Ureter (tissue), 1 donor: ENCODE data around the gene CEPT1. TPM values are rescaled to one million over a fixed set of nuclear protein-coding genes. Genes with fewer than 3 reads are reported as not detected.

ENCODE experiments used
- DNase-seq: peaks from one replicate; pipeline ENCODE4 v3.0.0-alpha.2; 2020; ENCODE audit warnings: low spot score
- total RNA-seq: library from RNA; stranded (reverse); gene quantifications from one replicate; pipeline ENCODE4 v1.2.4, GENCODE V29; 2023
- donor health status: DM: yes; HTN: yes; CAD: no.

The CEPT1 gene
- total RNA-seq, 1 donor from 2014 or later = 43.3 TPM

DNA sequence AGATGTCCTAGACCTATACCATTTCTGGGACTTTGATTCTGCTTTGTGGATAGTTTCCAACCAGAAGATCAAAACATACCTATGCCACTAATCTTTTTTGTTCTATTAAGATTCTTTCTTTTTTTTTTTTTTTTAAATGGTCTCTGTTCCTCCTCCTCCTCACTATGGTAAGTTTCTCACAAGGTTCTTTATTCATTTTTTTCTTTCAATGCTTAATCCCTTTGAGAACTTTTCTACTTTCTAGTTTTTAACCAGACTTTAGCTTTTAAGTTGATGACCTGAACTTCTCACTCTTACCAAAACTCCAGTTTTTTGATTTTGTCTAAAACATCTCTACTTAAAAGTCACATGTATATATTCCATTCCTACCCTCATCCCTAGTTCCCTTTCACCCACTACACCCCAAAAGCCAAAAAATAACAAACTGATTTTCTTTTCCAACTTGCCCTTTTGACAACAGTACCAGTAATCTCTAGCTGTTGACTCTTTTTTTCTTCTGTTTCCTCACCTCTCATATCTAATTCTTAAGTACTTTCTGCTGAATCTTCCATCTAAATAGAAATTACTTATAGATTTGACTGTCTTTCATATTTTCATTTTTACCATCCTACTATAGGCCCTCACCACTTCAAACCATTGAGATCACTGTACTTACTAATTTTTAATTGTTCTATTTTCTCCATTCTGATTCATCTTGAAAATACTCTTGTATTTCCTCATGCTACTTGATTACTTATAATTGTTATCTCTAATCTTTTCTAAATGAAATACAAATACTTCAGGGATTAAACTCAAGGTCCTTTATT is 6.1 kb downstream of the CEPT1 start:
- DNase-seq = no peak

DNA sequence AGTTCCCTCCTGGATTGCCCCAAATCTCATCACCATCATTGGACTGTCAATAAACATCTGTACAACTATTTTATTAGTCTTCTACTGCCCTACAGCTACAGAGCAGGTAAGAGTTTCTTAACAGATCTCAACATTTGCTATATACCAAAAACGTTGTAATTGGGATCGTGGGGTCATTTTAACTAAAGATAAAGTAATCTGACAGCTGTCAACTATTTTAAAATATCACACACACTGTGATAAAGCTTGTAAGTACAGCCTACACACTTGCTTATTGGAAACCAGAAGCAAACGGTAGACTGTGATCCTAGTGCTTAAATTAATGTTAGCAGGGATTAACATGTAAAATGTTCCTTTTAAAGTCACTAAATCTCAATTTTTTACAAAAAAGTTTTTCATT is 7.9 kb downstream of the CEPT1 start:
- no peak for DNase-seq

DNA sequence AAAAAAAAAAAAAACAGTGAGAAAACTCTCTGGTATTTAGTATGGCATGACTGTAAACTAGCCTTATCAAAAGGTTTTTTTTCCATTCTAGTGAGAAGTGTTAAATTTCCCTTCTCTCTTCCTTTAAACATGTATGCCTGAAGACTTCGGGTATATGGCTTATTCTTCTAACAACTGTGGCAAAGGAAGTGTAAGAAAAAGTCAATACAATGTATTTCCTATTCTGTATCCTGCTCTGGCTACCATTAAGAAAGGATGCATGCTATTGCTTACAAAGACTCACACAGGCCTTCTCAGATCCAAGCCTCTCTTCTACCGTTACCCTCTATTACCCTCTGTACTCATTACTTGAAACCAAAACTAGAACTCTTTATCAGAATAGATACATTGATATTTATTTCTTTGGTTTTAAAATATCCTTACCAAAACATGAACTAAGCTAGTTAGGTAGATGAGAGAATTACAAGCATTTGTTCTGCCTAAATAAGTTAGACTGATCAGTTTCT is 8.4 kb downstream of the CEPT1 start:
- no peak for DNase-seq

DNA sequence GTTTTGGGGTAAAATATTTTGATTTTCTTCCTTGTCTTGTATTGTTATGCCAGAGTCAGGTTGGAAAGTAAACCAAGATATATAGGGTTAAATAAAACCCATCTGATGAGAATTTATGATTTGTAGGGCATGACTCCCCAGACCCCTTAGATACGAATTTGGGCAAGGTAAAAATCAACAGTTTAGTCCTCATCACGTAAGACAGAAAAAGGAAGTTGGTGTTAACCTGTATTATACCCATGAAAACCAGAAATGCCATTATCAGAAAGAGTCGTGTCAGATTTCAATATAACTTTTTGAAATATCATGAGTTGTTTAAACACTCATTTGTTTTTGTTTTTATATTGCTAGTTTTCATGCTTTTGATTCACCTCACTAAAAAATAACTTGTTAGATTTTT is 11.8 kb downstream of the CEPT1 start:
- DNase-seq = no peak

DNA sequence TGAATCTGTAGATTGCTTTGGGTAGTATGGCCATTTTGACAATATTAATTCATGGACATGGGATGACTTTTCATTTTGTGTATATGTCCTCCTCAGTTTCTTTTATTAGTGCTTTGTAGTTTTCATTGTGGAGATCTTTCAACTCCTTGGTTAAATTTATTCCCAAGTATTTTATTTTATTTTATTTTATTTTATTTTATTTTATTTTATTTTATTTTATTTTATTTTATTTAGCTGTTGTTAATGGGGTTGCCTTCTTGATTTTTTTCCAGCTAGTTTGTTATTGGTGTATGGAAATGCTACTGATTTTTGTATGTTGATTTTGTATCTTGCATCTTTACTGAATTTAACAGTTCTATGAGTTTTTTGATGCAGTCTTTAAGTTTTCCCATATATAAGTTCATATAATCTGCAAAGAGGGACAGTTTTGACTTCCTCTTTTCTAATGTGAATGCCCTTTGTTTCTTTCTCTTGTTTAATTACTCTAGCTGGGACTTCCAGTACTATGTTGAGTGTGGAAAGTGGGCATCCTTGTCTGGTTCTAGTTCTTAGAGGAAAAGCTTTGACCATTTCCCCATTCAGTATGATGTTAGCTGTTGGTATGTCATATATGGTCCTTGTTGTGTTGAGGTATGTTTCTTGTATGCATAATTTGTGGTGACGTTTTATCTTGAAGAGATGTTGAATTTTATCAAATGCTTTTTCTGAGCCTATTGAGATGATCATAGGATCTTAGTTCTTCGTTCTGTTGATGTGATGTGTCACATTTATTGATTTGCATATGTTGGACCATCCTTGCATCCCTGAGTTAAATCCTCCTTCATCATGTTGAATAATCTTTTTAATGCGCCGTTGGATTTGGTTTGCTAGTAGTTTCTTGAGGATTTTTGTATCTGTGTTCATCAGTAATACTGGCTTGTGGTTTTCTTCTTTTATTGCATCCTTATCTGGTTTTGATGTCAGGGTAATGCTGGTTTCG is 14.3 kb downstream of the CEPT1 start:
- no peak for DNase-seq

DNA sequence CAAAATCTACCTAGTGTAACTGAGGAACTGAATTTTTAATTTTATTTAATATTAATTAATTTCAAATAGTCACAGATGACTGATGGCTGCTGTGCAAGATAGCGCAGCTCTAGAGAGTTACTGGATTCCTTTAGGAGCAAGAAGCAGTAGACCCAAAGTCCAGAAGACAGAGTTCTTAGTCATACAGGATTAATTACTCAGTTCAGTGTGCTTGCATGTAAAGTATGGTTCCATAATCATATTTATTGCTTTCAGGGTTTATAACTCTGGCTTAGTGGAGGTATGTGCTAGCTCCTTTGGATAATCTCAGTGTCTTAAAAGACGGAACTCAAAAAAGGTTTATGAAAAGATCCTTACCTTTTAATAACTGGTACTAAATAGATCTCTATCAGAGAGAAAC is 17.4 kb downstream of the CEPT1 start:
- DNase-seq = no peak

DNA sequence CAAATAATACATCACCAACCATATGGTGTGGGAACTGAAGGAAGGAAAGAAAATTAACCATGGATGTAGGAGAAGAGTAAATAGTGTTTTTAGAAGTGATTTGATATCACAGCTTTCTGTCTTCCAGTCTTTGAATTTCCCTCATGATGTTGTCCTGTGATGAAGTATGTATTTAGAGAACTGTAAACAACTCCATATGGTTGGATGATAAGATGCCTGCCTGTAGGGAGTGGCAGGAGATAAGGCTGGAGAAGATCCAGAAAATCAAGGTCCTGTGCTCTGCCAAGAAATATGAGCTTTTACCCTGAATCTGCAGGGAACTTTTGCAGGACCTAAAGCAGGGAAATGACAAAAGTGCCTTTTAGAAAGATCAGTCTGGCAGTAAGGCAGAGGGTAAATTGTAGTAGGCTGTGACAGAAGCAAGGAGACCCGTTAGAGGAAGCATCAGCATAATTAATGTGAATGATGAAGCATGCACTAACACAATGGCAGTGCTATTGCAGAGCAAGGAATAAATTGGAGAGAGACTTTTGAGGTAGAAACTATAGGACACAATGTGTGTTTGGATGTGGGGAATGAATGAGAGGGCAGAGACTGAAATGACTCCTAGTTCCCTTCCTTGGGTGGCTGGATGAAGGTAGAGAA is 21.9 kb downstream of the CEPT1 start:
- no peak for DNase-seq

DNA sequence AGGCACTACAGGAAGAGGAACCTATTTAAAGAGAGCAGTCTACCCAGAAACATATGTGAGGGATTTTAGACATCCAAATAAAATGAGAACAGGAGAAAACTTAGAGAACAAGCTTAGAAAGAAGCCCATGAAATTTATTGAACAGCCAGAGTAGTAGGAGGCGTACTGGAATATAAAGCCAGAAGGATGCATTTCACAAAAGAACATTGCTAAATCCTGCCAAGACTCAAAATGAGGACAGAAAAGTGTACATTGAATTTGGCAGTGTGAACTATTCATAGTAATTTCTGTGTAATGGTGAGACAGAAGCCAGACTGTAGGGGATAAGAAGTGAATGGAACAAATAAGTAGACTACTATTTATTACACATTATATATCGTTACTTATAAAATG is 22.5 kb downstream of the CEPT1 start:
- DNase-seq = no peak

DNA sequence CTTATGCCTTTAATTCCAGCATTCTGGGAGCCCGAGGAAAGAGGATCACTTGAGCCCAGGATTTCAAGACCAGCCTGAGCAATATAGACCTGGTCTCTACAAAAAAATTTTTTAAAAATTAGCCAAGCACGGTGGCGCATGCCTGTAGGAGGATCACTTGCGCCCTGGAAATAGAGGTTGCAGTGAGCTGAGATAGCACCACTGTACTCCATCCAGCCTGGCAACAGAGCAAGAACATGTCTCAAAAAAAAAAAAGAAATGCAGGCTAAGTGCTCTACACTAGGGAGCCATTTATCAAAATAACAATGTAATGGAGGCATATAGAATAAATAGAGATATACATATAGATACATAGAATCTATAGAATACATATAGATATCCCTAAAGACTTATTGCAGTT is 23.3 kb downstream of the CEPT1 start:
- no peak for DNase-seq

DNA sequence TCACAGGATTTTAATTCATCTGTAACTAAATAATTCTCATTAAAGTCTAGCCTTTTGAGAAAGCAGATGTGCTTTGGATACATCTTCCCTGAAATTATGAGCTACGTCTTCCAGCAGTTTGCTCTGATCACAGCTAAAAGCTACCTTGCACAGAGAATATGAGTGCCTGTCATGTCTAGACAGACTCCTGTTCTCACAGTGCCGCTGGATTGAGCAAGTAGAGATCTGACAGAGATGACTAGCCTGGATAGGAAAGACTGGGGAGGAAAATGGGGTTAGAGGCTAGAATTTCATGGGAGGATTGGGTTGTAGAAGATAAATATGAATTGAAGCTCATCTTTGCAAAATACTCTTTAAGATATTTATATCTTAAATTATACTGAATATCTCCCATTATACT is 24.1 kb downstream of the CEPT1 start:
- no peak for DNase-seq

DNA sequence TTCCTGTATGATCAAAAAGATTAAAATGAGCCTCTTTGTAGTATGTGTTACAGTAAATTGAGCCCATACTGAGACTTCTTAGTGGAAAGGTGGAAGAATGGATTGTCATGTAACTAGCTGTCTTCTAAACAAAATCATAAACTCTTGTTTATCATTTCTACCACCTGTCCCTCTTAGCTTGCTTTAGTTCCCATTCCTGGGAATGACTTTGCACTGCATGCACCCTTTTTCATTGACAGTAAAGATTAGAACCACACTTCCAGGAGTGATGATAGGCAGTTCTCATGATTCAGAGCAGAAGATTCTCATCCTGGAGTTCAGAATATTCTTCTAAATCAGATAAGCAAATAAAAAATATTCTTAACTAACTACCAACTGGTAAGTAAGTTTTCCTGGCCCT is 32.4 kb downstream of the CEPT1 start:
- no peak for DNase-seq

DNA sequence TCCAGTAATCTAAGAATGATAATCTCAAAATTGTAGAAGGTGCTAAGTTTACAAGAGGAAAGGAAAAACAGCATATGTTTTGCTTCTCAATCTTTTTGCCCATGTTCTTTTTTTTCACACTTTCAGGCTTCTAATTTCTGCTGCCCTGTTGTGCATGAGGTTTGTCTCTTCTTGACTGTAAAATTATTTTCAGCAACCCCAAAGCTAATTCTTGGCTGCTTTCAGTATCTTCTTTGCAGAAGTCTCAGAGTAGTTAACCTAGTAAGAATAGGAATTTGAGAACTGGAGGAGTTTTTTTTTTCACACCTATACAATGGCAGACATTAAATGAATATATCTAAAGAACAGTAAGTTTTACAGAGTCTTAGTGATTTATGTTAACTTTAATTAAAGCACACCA is 34.0 kb downstream of the CEPT1 start:
- no peak for DNase-seq

DNA sequence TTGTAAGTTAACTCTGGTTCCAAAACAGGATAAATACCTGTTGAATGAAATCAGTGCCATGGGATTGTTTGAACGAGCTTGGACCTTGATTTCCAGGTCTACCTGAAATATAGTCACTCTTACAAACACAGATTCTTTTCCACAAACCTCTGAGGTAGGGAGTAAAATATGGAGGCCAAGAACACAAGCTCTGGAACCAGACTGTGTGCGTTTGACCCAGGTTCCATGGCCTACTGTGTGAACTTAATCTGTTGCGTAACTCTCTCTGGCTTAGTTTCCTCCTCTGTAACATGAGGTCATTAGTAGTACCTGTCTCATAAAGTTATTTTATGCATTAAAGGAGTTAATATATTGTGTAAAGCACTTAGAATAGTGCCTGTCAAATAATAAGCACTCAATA is 35.3 kb downstream of the CEPT1 start:
- no peak for DNase-seq

DNA sequence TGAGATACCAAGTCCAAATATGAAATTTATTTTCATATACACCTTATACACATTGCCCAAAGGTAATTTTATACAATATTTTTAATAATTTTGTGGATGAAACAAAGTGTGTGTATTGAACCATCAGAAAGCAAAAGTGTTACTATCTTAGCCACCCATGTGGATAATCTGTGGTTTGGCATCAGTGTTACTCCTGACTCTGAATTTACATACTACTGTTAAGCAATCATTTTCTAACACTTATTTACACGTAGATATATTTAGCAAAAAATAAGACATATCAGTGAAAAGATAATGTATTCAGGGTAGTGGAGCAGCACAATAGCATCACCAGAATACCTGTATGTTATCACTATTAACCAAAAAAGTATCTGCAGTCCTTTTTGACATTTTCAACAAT is 36.7 kb downstream of the CEPT1 start:
- DNase-seq = no peak

DNA sequence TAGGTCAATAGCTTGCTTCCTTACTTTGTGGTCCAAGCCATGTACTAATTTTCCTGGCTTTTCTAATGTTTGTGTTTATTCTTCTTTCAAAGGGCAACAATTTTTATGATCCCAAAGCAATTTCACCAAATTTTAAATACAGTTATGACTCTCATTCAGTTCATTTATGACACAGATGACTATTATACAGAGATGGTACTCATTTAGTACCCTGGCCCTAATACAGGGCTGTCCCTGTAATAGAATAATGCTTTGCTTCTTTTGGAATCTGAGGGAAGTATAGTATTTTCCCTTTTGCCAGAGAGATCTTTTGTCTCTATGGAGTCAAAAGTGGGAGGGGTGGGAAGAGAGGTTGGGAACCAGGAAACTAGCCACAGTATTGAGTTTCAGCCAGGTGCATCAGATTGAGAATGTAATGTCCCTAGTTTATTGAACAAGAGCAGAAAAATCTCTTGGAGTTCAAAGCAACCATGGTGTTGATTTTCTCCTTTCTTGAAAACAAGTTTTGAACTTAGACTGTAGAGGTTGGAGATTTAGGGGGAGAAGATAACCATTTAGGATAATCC is 40.0 kb downstream of the CEPT1 start:
- DNase-seq = no peak

DNA sequence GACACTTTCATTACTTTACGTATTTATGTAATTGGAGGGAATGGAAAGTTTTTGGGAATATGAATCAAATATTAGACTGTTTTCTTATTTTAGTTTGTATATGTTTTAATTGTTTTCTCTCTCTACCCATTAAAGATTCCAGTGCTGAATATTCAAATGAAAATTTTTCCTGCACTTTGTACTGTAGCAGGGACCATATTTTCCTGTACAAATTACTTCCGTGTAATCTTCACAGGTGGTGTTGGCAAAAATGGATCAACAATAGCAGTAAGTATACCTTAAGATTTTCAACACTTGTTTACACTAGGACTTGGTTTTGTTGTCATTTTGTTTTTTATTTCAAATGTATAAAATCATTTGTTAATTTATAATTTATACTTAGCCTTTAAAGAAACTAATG is 42.0 kb downstream of the CEPT1 start:
- no peak for DNase-seq

DNA sequence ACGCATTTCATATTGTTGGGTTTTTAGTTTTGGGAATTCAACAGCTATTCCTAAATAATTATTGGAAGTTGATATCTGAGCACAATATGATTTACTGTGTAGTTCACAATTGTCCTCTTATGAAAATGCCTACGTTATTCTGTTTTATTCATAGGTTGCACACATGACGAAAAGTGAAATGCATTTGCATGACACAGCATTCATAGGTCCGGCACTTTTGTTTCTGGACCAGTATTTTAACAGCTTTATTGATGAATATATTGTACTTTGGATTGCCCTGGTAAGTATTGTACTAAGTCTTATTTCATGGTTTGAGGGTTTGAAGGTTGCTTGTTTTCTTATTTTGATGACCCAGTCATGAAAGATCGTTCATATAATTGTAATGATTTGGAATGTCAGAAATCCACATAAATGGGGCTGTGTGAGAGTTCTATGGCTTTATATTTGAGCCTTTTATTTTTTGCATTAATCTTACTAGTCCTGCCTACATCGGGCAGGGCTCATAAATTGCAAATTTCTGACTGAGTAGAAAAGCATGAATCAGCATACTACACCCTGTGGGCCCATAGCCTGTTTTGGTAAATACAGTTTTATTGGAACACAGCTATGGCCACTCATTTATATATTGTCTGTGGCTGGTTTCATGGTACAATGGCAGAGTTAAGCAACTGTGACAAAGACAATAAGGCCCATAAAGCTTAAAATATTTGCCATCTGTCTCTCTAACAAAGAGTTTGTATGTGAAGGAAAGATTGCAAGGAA is 43.5 kb downstream of the CEPT1 start:
- no peak for DNase-seq

DNA sequence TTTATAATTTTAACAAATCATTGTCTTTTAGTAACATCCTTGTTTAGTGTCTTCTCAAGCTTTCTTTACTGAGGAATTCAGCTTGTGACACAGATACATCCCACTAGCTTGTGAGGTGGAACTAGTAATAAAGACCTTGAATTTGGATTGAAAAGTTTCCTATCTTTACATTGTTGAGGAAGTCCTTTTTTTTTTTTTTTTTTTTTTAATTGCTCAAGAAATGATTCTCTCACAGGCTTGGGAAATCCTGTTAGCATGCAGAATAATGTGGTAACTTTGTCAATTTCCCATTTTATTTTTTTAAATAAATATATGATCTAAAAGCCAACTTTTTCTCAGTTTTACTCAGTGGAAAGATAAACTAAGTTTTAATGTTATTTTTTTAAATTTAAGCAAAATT is 44.6 kb downstream of the CEPT1 start:
- DNase-seq = no peak

DNA sequence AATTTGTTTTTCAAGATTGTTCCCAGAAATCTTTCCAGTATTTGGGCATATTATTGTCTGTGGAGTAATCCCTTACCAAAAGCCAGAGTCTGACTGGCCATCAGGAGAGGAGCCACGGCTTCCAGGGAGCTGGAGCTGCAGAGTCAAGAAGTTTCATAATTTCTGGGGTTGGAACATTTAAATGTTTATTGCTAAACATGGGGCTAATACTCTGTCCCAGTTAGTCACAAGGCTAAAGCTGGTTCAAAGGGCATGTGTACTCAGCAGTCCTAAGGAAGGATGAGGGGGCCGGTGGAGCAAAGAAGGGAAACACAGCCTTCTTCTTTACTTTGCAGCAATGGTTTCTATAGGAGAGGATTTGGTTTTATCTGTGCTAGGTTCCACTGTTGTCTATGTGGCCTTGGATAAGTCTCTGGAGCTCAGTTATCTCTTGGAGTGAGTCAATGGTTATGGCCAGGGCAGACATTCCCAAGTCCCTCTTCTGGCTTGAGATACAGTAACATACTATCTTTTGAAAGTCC is 51.0 kb downstream of the CEPT1 start:
- no peak for DNase-seq

DNA sequence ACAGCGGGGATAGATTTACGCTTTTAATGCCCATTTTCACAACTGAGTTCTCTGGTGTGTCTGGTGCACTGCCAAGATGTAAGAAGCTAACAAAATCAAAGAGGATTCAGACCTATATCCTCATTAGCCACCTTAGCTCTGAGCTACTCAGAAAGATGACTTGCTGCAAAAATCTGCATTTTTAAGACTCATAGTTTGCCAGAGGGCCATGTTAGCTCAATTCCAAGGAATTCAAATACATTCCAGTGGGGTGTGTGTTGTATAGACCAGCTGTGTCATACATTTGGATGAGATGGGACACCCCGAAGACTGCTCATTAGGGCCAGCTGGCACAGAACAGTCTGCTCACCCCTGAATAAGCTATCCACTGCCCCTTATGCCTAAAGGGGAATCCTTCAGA is 51.5 kb downstream of the CEPT1 start:
- DNase-seq = no peak

DNA sequence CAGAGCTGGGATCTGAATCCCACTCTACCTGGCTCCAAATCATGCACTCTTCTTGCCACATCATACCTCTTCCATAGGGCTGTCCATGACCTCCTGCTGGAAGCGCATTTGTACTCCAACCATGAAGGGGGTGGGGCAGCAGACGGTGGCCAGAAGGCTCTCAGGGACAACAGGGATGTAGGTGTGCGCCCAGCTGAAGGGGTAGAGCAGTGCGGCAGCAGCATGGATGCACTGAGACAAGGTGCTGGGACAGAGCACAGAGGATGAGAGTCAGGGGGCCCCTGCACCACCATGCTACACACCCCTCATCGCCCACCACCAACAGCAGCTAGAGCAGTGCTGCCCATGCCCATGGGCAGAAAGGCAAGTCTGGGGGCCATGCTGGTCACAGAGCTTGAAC is 52.1 kb downstream of the CEPT1 start:
- no peak for DNase-seq
